Naive thymus-derived CD8-positive, alpha-beta T cell (primary cell): ENCODE data around the gene ATP9B. TPM values are rescaled to one million over a fixed set of nuclear protein-coding genes. Genes with fewer than 3 reads are reported as not detected.
"Not testable (repeated sequence)": the region's sequence is repeated elsewhere in the genome, so short reads cannot be mapped to it uniquely, and the experiment has no call there.

Experiments used
- ATAC-seq, 2 donors: fragments of 150-1000 bp; cut with Tn5 transposase in 1 of 2; sonication (Bioruptor Pico), chemical (Tn5 transposase) in 1 of 2; 1 replicate in 1 of 2; 2 replicates in 1 of 2; pipeline ENCODE4 v1.10.0; 2021; ENCODE audit warnings: mild to moderate bottlenecking in 2 of 2, moderate library complexity in 2 of 2
- POLR2A ChIA-PET: fragments of 350-600 bp; sonication (Branson Sonifier 250); formaldehyde crosslinking; loops from one replicate; lab custom pipeline; 2021; ENCODE audit warnings: antibody characterized with exemption; lab: Charles Lee
- DNase-seq, 10 donors: peaks; one replicate each; pipeline versions ENCODE4 v3.0.0 to v3.0.0-alpha.2; 2020 to 2022
- H3K27ac Mint-ChIP-seq, 10 donors: one replicate each; pipeline ENCODE4 v1.8.0; 2020 to 2022; ENCODE audit warnings: mild to moderate bottlenecking in 10 of 10, mixed read lengths in 10 of 10, moderate library complexity in 4 of 10, inconsistent platforms in 1 of 10
- H3K27me3 Mint-ChIP-seq, 5 donors: one replicate each; pipeline ENCODE4 v1.8.0; 2021 to 2022; ENCODE audit warnings: mixed read lengths in 5 of 5
- H3K36me3 Mint-ChIP-seq, 3 donors: one replicate each; pipeline ENCODE4 v1.8.0; 2020 to 2022; ENCODE audit warnings: mixed read lengths in 3 of 3, mild to moderate bottlenecking in 2 of 3, inconsistent platforms in 1 of 3
- H3K4me1 Mint-ChIP-seq, 4 donors: one replicate each; pipeline ENCODE4 v1.8.0; 2021 to 2022; ENCODE audit warnings: mixed read lengths in 4 of 4
- H3K4me3 Mint-ChIP-seq, 10 donors: one replicate each; pipeline ENCODE4 v1.8.0; 2020 to 2022; ENCODE audit warnings: mild to moderate bottlenecking in 10 of 10, mixed read lengths in 10 of 10, moderate library complexity in 6 of 10, inconsistent platforms in 1 of 10
- H3K9me3 Mint-ChIP-seq, 9 donors: one replicate each; pipeline ENCODE4 v1.8.0; 2020 to 2022; ENCODE audit warnings: mixed read lengths in 9 of 9, mild to moderate bottlenecking in 3 of 9, inconsistent platforms in 1 of 9, moderate library complexity in 1 of 9
- polyA plus RNA-seq, 3 donors: library from polyadenylated mRNA; unstranded; fragments of 300-500 nt; fragmentation: Illumina TruSeq; gene quantifications; one replicate each; pipeline ENCODE4 v1.2.3, GENCODE V29; 2021
- total RNA-seq, 8 experiments: library from RNA in 2 of 8; stranded (reverse) in 2 of 8; gene quantifications; one replicate each; pipeline ENCODE4 v1.2.3 and lab custom pipeline; 2021 to 2026

The ATP9B gene
- total and polyA plus RNA-seq, 5 experiments from 2014 or later, result 16.0 to 79.5 (median 18.6) TPM

DNA sequence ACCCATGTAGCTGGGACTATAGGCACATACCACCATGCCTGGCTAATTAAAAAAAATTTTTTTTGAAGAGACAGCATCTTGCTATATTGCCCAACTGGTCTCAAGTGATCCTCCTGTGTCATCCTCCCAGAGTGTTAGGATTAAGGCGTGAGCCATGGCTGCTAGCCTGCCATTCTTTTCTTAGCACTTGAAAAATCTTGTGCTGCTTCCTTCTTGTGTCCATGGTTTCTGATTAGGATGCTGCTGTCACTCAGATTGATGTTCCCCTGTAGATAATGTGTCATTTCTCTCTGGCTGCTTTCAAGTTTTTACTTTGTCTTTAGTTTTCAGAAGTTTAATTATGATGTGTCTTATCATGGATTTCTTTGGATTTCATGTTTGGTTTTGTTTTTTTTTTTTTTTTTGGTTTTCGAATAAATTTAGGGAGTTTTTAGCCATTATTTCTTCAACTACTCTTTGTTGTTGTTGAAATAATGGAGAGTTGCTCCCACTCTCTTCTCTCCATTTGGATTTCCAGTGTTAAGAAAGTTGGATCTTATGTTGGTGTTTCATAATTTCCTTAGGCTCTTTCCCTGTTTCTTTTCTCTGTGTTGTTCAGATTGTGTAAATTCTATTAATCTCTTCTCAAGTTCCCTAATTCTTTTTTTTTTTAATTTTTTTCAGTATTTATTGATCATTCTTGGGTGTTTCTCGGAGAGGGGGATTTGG lies 2.5 kb downstream of the ATP9B start:
- Mint-ChIP-seq H3K27ac (peak overlapping the region in 2 of 10 donors; percentile 24 to 47), H3K27me3 (peaks cover 0 to 3% (median 0%) of the 10 kb centered on the region in 5 donors), H3K36me3 (peaks cover 5 to 25% (median 11%) of the 10 kb centered on the region in 3 donors), H3K9me3 (peaks cover 0 to 9% (median 1%) of the 10 kb centered on the region in 9 donors), H3K4me3 (peak overlapping the region in 9 of 10 donors; percentile 44 to 94 (median 80)), H3K4me1 (peaks cover 37 to 74% (median 70%) of the 10 kb centered on the region in 4 donors)
- POLR2A ChIA-PET, result no interaction called here
- DNase-seq, result no peak
- ATAC-seq, result no peak

- POLR2A ChIA-PET, result not testable (repeated sequence)
These were observed 3.5 kb downstream of the ATP9B start for GRCh38 chr18:79072655-79073054.

GRCh38 chr18:79077181-79077580 lies 8.0 kb downstream of the ATP9B start:
- POLR2A ChIA-PET, result no interaction called here
- DNase-seq (no peak), ATAC-seq (no peak)
- peak overlapping the region in 4 of 10 donors; percentile 3 to 41 (median 17) for H3K4me3 Mint-ChIP-seq
- H3K27ac Mint-ChIP-seq, result peak overlapping the region in 4 of 10 donors; percentile 22 to 52 (median 40)
- H3K36me3 Mint-ChIP-seq, result peaks cover 25 to 67% (median 50%) of the 10 kb centered on the region in 3 donors
- H3K4me1 Mint-ChIP-seq, result peaks cover 44 to 87% (median 75%) of the 10 kb centered on the region in 4 donors
- peaks cover 0 to 16% (median 7%) of the 10 kb centered on the region in 9 donors for H3K9me3 Mint-ChIP-seq
- no peaks in the 10 kb centered on the region for H3K27me3 Mint-ChIP-seq

More at GRCh38 chr18:79072655-79073054, 3.5 kb downstream of the ATP9B start:
- not testable (repeated sequence) for H3K9me3 Mint-ChIP-seq, ATAC-seq, H3K27ac Mint-ChIP-seq, H3K27me3 Mint-ChIP-seq
- peak in 1 of 10 donors; percentile 65 for DNase-seq
- peak overlapping the region in 1 of 10 donors; percentile 59 for H3K4me3 Mint-ChIP-seq
- H3K4me1 Mint-ChIP-seq, result peaks cover 35 to 77% (median 70%) of the 10 kb centered on the region in 4 donors
- peaks cover 5 to 25% (median 11%) of the 10 kb centered on the region in 3 donors for H3K36me3 Mint-ChIP-seq

DNA sequence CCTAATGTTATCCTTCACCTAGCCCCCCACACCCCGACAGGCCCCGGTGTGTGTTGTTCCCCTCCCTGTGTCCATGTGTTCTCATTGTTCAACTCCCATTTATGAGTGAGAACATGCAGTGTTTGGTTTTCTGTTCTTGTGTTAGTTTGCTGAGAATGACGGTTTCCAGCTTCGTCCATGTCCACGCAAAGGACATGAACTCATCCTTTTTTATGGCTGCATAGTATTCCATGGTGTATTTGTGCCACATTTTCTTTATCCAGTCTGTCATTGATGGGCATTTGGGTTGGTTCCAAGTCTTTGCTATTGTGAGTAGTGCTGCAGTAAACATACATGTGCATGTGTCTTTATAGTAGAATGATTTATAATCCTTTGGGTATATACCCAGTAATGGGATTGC lies 9.6 kb downstream of the ATP9B start:
- not testable (repeated sequence) for ATAC-seq, DNase-seq, H3K27me3 Mint-ChIP-seq, H3K4me3 Mint-ChIP-seq
- H3K36me3 Mint-ChIP-seq, result peaks cover 28 to 67% (median 55%) of the 10 kb centered on the region in 3 donors
- peaks cover 42 to 82% (median 70%) of the 10 kb centered on the region in 4 donors for H3K4me1 Mint-ChIP-seq
- peaks cover 0 to 16% (median 10%) of the 10 kb centered on the region in 9 donors for H3K9me3 Mint-ChIP-seq
- POLR2A ChIA-PET, result interaction anchor here (0.6 kb wide), 1 partner anchor 8 kb away, joined by 6 read pairs; no protein-coding TSS in a partner anchor
- peak overlapping the region in 1 of 10 donors; percentile 24 for H3K27ac Mint-ChIP-seq

- H3K27me3 Mint-ChIP-seq, result no peaks in the 10 kb centered on the region
- no peak for ATAC-seq
- H3K4me3 Mint-ChIP-seq, result no peak overlapping the region
- H3K27ac Mint-ChIP-seq, result no peak overlapping the region
- peaks cover 16 to 34% (median 33%) of the 10 kb centered on the region in 3 donors for H3K36me3 Mint-ChIP-seq
- POLR2A ChIA-PET, result no interaction called here
- no peak for DNase-seq
- H3K9me3 Mint-ChIP-seq, result peaks cover 0 to 33% (median 8%) of the 10 kb centered on the region in 9 donors
- peaks cover 29 to 61% (median 59%) of the 10 kb centered on the region in 4 donors for H3K4me1 Mint-ChIP-seq
These were observed 23.7 kb downstream of the ATP9B start for GRCh38 chr18:79092874-79093273.

- peaks cover 20 to 38% (median 37%) of the 10 kb centered on the region in 3 donors for H3K36me3 Mint-ChIP-seq
- H3K9me3 Mint-ChIP-seq, result peaks cover 0 to 33% (median 10%) of the 10 kb centered on the region in 9 donors
- no peak for DNase-seq
- H3K27ac Mint-ChIP-seq, result peak overlapping the region in 2 of 10 donors; percentile 5 to 57
- peak overlapping the region in 5 of 10 donors; percentile 8 to 58 (median 22) for H3K4me3 Mint-ChIP-seq
- no peak for ATAC-seq
- H3K4me1 Mint-ChIP-seq, result peaks cover 29 to 56% (median 53%) of the 10 kb centered on the region in 4 donors
- no peaks in the 10 kb centered on the region for H3K27me3 Mint-ChIP-seq
- POLR2A ChIA-PET, result no interaction called here
These were observed 24.8 kb downstream of the ATP9B start for GRCh38 chr18:79093986-79094385.

DNA sequence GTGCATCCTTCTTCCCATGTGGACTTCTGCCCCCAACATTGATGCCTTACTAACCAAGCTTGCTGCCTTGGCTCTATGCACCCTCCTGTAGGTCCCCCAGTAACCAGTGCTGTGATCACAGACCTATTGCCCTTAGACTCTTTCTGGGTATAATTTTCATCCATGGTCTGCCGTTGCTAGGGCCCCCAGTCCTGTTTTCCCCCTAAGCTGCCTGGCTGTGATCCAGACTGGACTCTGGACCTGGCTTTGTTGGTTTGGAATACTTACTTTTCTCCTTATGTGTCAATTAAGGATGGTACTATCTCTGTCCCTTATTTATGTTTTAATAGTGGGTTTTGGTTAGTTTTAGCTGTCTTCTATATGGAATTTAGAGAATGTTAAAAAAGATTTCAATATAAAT lies 26.0 kb downstream of the ATP9B start:
- DNase-seq (no peak), ATAC-seq (no peak)
- POLR2A ChIA-PET, result no interaction called here
- Mint-ChIP-seq H3K4me3 (peak overlapping the region in 1 of 10 donors; percentile 2), H3K27me3 (no peaks in the 10 kb centered on the region), H3K9me3 (peaks cover 0 to 25% (median 7%) of the 10 kb centered on the region in 9 donors), H3K4me1 (peaks cover 27 to 48% (median 46%) of the 10 kb centered on the region in 4 donors), H3K27ac (peak overlapping the region in 5 of 10 donors; percentile 11 to 69 (median 48)), H3K36me3 (peaks cover 12 to 41% (median 36%) of the 10 kb centered on the region in 3 donors)

DNA sequence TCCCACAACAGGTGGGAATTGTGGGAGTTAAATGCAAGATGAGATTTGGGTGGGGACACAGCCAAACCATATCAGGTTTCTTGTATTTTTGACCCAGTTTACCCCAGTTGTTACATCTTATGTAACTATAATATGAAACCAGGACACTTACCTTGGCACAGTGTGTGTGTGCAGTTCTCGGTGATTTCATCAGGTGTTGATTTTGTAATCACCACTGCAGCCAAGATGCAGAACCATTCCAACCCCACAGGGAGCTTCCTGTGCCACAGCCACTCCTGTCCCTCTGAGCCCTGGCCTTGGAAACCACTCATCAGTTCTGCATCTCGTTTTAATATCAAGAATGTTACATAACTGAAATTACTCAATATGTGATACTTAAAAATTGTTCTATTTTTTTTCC lies 31.8 kb downstream of the ATP9B start:
- H3K4me1 Mint-ChIP-seq, result peaks cover 23 to 39% (median 33%) of the 10 kb centered on the region in 4 donors
- DNase-seq, result no peak
- no peaks in the 10 kb centered on the region for H3K27me3 Mint-ChIP-seq
- H3K27ac Mint-ChIP-seq, result peak overlapping the region in 1 of 10 donors; percentile 43
- no peak for ATAC-seq
- peaks cover 16 to 69% (median 48%) of the 10 kb centered on the region in 3 donors for H3K36me3 Mint-ChIP-seq
- H3K9me3 Mint-ChIP-seq, result peaks cover 0 to 17% (median 6%) of the 10 kb centered on the region in 9 donors
- POLR2A ChIA-PET, result no interaction called here
- peak overlapping the region in 1 of 10 donors; percentile 24 for H3K4me3 Mint-ChIP-seq

GRCh38 chr18:79102886-79103285 lies 33.7 kb downstream of the ATP9B start:
- DNase-seq (no peak), ATAC-seq (no peak)
- H3K36me3 Mint-ChIP-seq, result peaks cover 16 to 64% (median 35%) of the 10 kb centered on the region in 3 donors
- no peak overlapping the region for H3K4me3 Mint-ChIP-seq
- H3K27me3 Mint-ChIP-seq, result no peaks in the 10 kb centered on the region
- no peak overlapping the region for H3K27ac Mint-ChIP-seq
- H3K4me1 Mint-ChIP-seq, result peaks cover 28 to 54% (median 44%) of the 10 kb centered on the region in 4 donors
- peaks cover 0 to 8% (median 6%) of the 10 kb centered on the region in 9 donors for H3K9me3 Mint-ChIP-seq
- POLR2A ChIA-PET, result no interaction called here

- ATAC-seq (no peak), DNase-seq (no peak)
- POLR2A ChIA-PET, result no interaction called here
- Mint-ChIP-seq H3K9me3 (peaks cover 0 to 3% (median 0%) of the 10 kb centered on the region in 9 donors), H3K4me1 (peaks cover 31 to 61% (median 51%) of the 10 kb centered on the region in 4 donors), H3K27ac (peak overlapping the region in 1 of 10 donors; percentile 66), H3K27me3 (no peaks in the 10 kb centered on the region), H3K36me3 (peaks cover 11 to 59% (median 27%) of the 10 kb centered on the region in 3 donors), H3K4me3 (no peak overlapping the region)
These were observed 34.9 kb downstream of the ATP9B start for GRCh38 chr18:79104137-79104536.

GRCh38 chr18:79105455-79105854 lies 36.3 kb downstream of the ATP9B start:
- Mint-ChIP-seq H3K27me3 (no peaks in the 10 kb centered on the region), H3K27ac (peak overlapping the region in 1 of 10 donors; percentile 84), H3K36me3 (peaks cover 10 to 61% (median 24%) of the 10 kb centered on the region in 3 donors), H3K4me3 (no peak overlapping the region), H3K4me1 (peaks cover 31 to 61% (median 50%) of the 10 kb centered on the region in 4 donors), H3K9me3 (no peaks in the 10 kb centered on the region)
- no peak for DNase-seq
- ATAC-seq, result no peak
- POLR2A ChIA-PET, result no interaction called here

GRCh38 chr18:79106084-79106483 lies 36.9 kb downstream of the ATP9B start:
- Mint-ChIP-seq H3K9me3 (no peaks in the 10 kb centered on the region), H3K4me3 (no peak overlapping the region), H3K36me3 (peaks cover 10 to 55% (median 19%) of the 10 kb centered on the region in 3 donors), H3K27ac (no peak overlapping the region), H3K4me1 (peaks cover 29 to 60% (median 48%) of the 10 kb centered on the region in 4 donors), H3K27me3 (no peaks in the 10 kb centered on the region)
- ATAC-seq (no peak), DNase-seq (no peak)
- POLR2A ChIA-PET, result no interaction called here

DNA sequence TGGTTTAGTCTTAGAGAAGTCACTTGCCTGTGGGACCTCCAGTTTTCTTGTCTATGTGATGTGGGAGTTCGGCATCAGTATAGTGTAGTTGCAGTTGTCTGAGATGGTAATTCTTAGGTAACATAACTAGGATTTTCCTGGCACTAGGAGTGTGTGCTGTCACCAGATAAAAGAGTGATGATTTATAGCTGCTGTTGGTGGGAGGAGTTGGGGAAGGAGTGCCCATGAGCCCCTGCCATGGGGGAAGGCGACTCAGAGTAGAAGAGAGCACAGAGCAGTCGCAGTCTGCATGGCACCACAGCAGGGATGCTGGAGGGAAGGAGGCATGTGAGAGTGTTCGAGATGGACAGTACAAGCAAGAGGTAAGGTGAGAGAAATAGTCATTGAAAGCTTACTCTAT lies 38.7 kb downstream of the ATP9B start:
- Mint-ChIP-seq H3K4me1 (peaks cover 24 to 48% (median 35%) of the 10 kb centered on the region in 4 donors), H3K27me3 (no peaks in the 10 kb centered on the region), H3K4me3 (no peak overlapping the region), H3K27ac (peak overlapping the region in 5 of 10 donors; percentile 0 to 78 (median 61)), H3K36me3 (peaks cover 0 to 38% (median 11%) of the 10 kb centered on the region in 3 donors), H3K9me3 (no peaks in the 10 kb centered on the region)
- POLR2A ChIA-PET, result no interaction called here
- DNase-seq, result no peak
- ATAC-seq, result no peak
